Osteocyte (in vitro differentiated cells): Measurements from ENCODE around the gene FIGLA. TPM values are rescaled to one million over a fixed set of nuclear protein-coding genes. Genes with fewer than 3 reads are reported as not detected.

Experiments used
- DNase-seq: peaks from one replicate; pipeline ENCODE4 v3.0.0; 2021; ENCODE audit warnings: mixed read lengths; ENCODE audit not compliant: unreplicated experiment; ENCODE audit errors: extremely low spot score
- H3K27ac Mint-ChIP-seq: one replicate; pipeline ENCODE4 v1.8.0; 2021; ENCODE audit warnings: mild to moderate bottlenecking, mixed read lengths; ENCODE audit not compliant: unreplicated experiment
- H3K27me3 Mint-ChIP-seq: one replicate; pipeline ENCODE4 v1.8.0; 2021; ENCODE audit warnings: mixed read lengths; ENCODE audit not compliant: unreplicated experiment
- H3K36me3 Mint-ChIP-seq: one replicate; pipeline ENCODE4 v1.8.0; 2021; ENCODE audit warnings: mixed read lengths; ENCODE audit not compliant: unreplicated experiment
- H3K4me1 Mint-ChIP-seq: one replicate; pipeline ENCODE4 v1.8.0; 2021; ENCODE audit warnings: mixed read lengths; ENCODE audit not compliant: unreplicated experiment
- H3K4me3 Mint-ChIP-seq: one replicate; pipeline ENCODE4 v1.8.0; 2021; ENCODE audit warnings: mild to moderate bottlenecking, moderate library complexity, mixed read lengths; ENCODE audit not compliant: unreplicated experiment
- H3K9me3 Mint-ChIP-seq: one replicate; pipeline ENCODE4 v1.8.0; 2021; ENCODE audit warnings: mixed read lengths; ENCODE audit not compliant: unreplicated experiment
- CTCF ChIP-seq: fragments of 200-600 bp; sonication (generic); IDR thresholded peaks from 2 replicates; pipeline ENCODE4 v1.5.0; 2021; ENCODE audit warnings: antibody characterized with exemption, mild to moderate bottlenecking, moderate library complexity
- total RNA-seq: library from RNA; stranded (reverse); gene quantifications from 2 replicates; pipeline ENCODE4 v1.2.1, GENCODE V29; 2021

Gene FIGLA
- total RNA-seq, 1 donor from 2014 or later, result not detected

- TF ChIP-seq CTCF, result no peak
- Mint-ChIP-seq H3K36me3 (no peaks in the 10 kb centered on the region), H3K4me1 (no peaks in the 10 kb centered on the region), H3K4me3 (no peak overlapping the region), H3K27ac (no peak overlapping the region), H3K9me3 (no peaks in the 10 kb centered on the region), H3K27me3 (peaks cover 55% of the 10 kb centered on the region)
- no peak for DNase-seq
Measured at GRCh38 chr2:70779911-70780545, 10.4 kb downstream of the FIGLA start.

- Mint-ChIP-seq H3K27me3 (peaks cover 58% of the 10 kb centered on the region), H3K4me3 (no peak overlapping the region), H3K36me3 (no peaks in the 10 kb centered on the region), H3K27ac (no peak overlapping the region), H3K4me1 (no peaks in the 10 kb centered on the region), H3K9me3 (no peaks in the 10 kb centered on the region)
- no peak for DNase-seq
- TF ChIP-seq CTCF, result no peak
Measured at GRCh38 chr2:70779491-70779890, 11.0 kb downstream of the FIGLA start.

- no peak for TF ChIP-seq CTCF
- Mint-ChIP-seq H3K27ac (no peak overlapping the region), H3K27me3 (peaks cover 67% of the 10 kb centered on the region), H3K4me3 (no peak overlapping the region), H3K9me3 (no peaks in the 10 kb centered on the region), H3K36me3 (no peaks in the 10 kb centered on the region), H3K4me1 (no peaks in the 10 kb centered on the region)
- no peak for DNase-seq
Measured at GRCh38 chr2:70778676-70779075, 11.8 kb downstream of the FIGLA start.

GRCh38 chr2:70777450-70777849 lies 13.0 kb downstream of the FIGLA start:
- H3K4me1 Mint-ChIP-seq, result no peaks in the 10 kb centered on the region
- peaks cover 76% of the 10 kb centered on the region for H3K27me3 Mint-ChIP-seq
- no peak for DNase-seq
- no peak overlapping the region for H3K27ac Mint-ChIP-seq
- no peak overlapping the region for H3K4me3 Mint-ChIP-seq
- H3K36me3 Mint-ChIP-seq, result no peaks in the 10 kb centered on the region
- TF ChIP-seq CTCF, result no peak
- no peaks in the 10 kb centered on the region for H3K9me3 Mint-ChIP-seq

GRCh38 chr2:70776266-70776665 lies 14.2 kb downstream of the FIGLA start:
- Mint-ChIP-seq H3K27me3 (peaks cover 74% of the 10 kb centered on the region), H3K27ac (no peak overlapping the region), H3K4me1 (no peaks in the 10 kb centered on the region), H3K4me3 (no peak overlapping the region), H3K9me3 (no peaks in the 10 kb centered on the region), H3K36me3 (no peaks in the 10 kb centered on the region)
- no peak for TF ChIP-seq CTCF
- no peak for DNase-seq
